WTC11 (cell line): Measurements from ENCODE around the gene GRIPAP1. TPM values are rescaled to one million over a fixed set of nuclear protein-coding genes. Genes with fewer than 3 reads are reported as not detected.

Experiments
- ATAC-seq: fragments of 200-7000 bp; cut with Tn5 transposase; 2 replicates; pipeline ENCODE4 v1.10.0; 2021; ENCODE audit warnings: mild to moderate bottlenecking, moderate library complexity
- CTCF ChIA-PET: fragments of 300-600 bp; sonication (Branson Sonifier 250); formaldehyde crosslinking; loops from one replicate; lab custom pipeline; 2021; ENCODE audit warnings: antibody characterized with exemption; lab: Charles Lee
- POLR2A ChIA-PET: fragments of 350-600 bp; sonication (Branson Sonifier 250); formaldehyde crosslinking; loops from one replicate; lab custom pipeline; 2021; ENCODE audit warnings: antibody characterized with exemption; lab: Charles Lee
- DNase-seq: peaks from one replicate; pipeline ENCODE4 v3.0.0; 2021; ENCODE audit warnings: low spot score
- H3K27ac Mint-ChIP-seq: 2 replicates; pipeline ENCODE4 v1.8.0; 2021; ENCODE audit warnings: mixed read lengths
- H3K27me3 Mint-ChIP-seq: 2 replicates; pipeline ENCODE4 v1.8.0; 2021; ENCODE audit warnings: low read depth, mild to moderate bottlenecking, moderate library complexity, mixed read lengths
- H3K36me3 Mint-ChIP-seq: 2 replicates; pipeline ENCODE4 v1.8.0; 2021; ENCODE audit warnings: mixed read lengths
- H3K4me1 Mint-ChIP-seq: 2 replicates; pipeline ENCODE4 v1.8.0; 2022; ENCODE audit warnings: mixed read lengths
- H3K4me3 Mint-ChIP-seq: 2 replicates; pipeline ENCODE4 v1.8.0; 2021; ENCODE audit warnings: mild to moderate bottlenecking, moderate library complexity, mixed read lengths
- H3K9me3 Mint-ChIP-seq: 2 replicates; pipeline ENCODE4 v1.8.0; 2021; ENCODE audit warnings: mixed read lengths
- AFF4 ChIP-seq: sonication (generic); formaldehyde crosslinking; IDR thresholded peaks from 2 replicates; pipeline ENCODE4 v1.8.1; 2023; ENCODE audit warnings: mild to moderate bottlenecking, missing genetic modification reagents, borderline replicate concordance
- ATF1 ChIP-seq: sonication (generic); formaldehyde crosslinking; IDR thresholded peaks from 2 replicates; pipeline ENCODE4 v1.8.1; 2023; ENCODE audit warnings: mild to moderate bottlenecking, moderate library complexity, missing genetic modification reagents
- ATF3 ChIP-seq: sonication (generic); formaldehyde crosslinking; conservative IDR thresholded peaks from 2 replicates; pipeline ENCODE4 v1.8.1; 2022; ENCODE audit warnings: mild to moderate bottlenecking, missing genetic modification reagents
- CREB1 ChIP-seq: sonication (generic); formaldehyde crosslinking; IDR thresholded peaks from 2 replicates; pipeline ENCODE4 v1.8.0; 2023; ENCODE audit warnings: mild to moderate bottlenecking, missing genetic modification reagents
- CREM ChIP-seq: sonication (generic); formaldehyde crosslinking; IDR thresholded peaks from 2 replicates; pipeline ENCODE4 v1.8.1; 2022; ENCODE audit warnings: mild to moderate bottlenecking, missing genetic modification reagents, moderate library complexity
- CTCF ChIP-seq: fragments of 200-600 bp; IDR thresholded peaks from 2 replicates; pipeline ENCODE4 v1.8.0; 2022; ENCODE audit warnings: antibody characterized with exemption
- ELF4 ChIP-seq: sonication (generic); formaldehyde crosslinking; IDR thresholded peaks from 2 replicates; pipeline ENCODE4 v1.8.1; 2022; ENCODE audit warnings: low read depth, mild to moderate bottlenecking, moderate library complexity, missing genetic modification reagents
- ESRRA ChIP-seq: sonication (generic); formaldehyde crosslinking; IDR thresholded peaks from 2 replicates; pipeline ENCODE4 v1.8.1; 2022; ENCODE audit warnings: mild to moderate bottlenecking, missing genetic modification reagents, borderline replicate concordance
- FOXJ3 ChIP-seq: sonication (generic); formaldehyde crosslinking; IDR thresholded peaks from 2 replicates; pipeline ENCODE4 v1.9.0; 2021; ENCODE audit warnings: missing genetic modification reagents, mild to moderate bottlenecking, borderline replicate concordance
- GABPB1 ChIP-seq: sonication (generic); formaldehyde crosslinking; IDR thresholded peaks from 2 replicates; pipeline ENCODE4 v1.8.1; 2023; ENCODE audit warnings: mild to moderate bottlenecking, missing genetic modification reagents
- JUN ChIP-seq: sonication (generic); formaldehyde crosslinking; IDR thresholded peaks from 2 replicates; pipeline ENCODE4 v1.8.0; 2023; ENCODE audit warnings: mild to moderate bottlenecking, missing genetic modification reagents
- MAX ChIP-seq: sonication (generic); formaldehyde crosslinking; IDR thresholded peaks from 2 replicates; pipeline ENCODE4 v1.8.0; 2022; ENCODE audit warnings: mild to moderate bottlenecking, missing genetic modification reagents
- MYBL2 ChIP-seq: sonication (generic); formaldehyde crosslinking; IDR thresholded peaks from 2 replicates; pipeline ENCODE4 v1.8.1; 2023; ENCODE audit warnings: mild to moderate bottlenecking, moderate library complexity, missing genetic modification reagents
- NFATC4 ChIP-seq: fragments of 250-450 bp; sonication (Bioruptor Pico); IDR thresholded peaks from 2 replicates; pipeline ENCODE4 v1.9.0; 2021; ENCODE audit warnings: mild to moderate bottlenecking
- NFE2L1 ChIP-seq: sonication (generic); formaldehyde crosslinking; IDR thresholded peaks from 2 replicates; pipeline ENCODE4 v1.8.1; 2023; ENCODE audit warnings: missing genetic modification reagents
- RORB ChIP-seq: fragments of 250-450 bp; sonication (Bioruptor Pico); IDR thresholded peaks from 2 replicates; pipeline ENCODE4 v1.9.0; 2021; ENCODE audit warnings: mild to moderate bottlenecking
- SP1 ChIP-seq: sonication (generic); formaldehyde crosslinking; conservative IDR thresholded peaks from 2 replicates; pipeline ENCODE4 v1.8.1; 2022; ENCODE audit warnings: missing genetic modification reagents
- TEAD4 ChIP-seq: sonication (generic); formaldehyde crosslinking; IDR thresholded peaks from 2 replicates; pipeline ENCODE4 v1.8.0; 2022; ENCODE audit warnings: mild to moderate bottlenecking, missing genetic modification reagents
- TP53 ChIP-seq: sonication (generic); formaldehyde crosslinking; IDR thresholded peaks from 2 replicates; pipeline ENCODE4 v1.8.1; 2023; ENCODE audit warnings: mild to moderate bottlenecking, missing genetic modification reagents
- ZNF423 ChIP-seq: fragments of 250-450 bp; sonication (Bioruptor Pico); IDR thresholded peaks from 2 replicates; pipeline ENCODE4 v2.1.2; 2022; ENCODE audit warnings: mild to moderate bottlenecking, moderate library complexity
- ZNF532 ChIP-seq: fragments of 250-450 bp; sonication (Bioruptor Pico); IDR thresholded peaks from 2 replicates; pipeline ENCODE4 v1.9.0; 2021; ENCODE audit warnings: mild to moderate bottlenecking, borderline replicate concordance
- total RNA-seq: library from RNA; stranded (reverse); gene quantifications from 3 replicates; pipeline ENCODE4 v1.2.3, GENCODE V29; 2021
- TF ChIP-seq, protein P1 (sequence below): fragments of 250-450 bp; sonication (Bioruptor Pico); IDR thresholded peaks from 2 replicates; pipeline ENCODE4 v1.9.0; 2021; ENCODE audit warnings: mild to moderate bottlenecking

Gene GRIPAP1
- total RNA-seq, 1 experiment from 2014 or later = 70.7 TPM

DNA sequence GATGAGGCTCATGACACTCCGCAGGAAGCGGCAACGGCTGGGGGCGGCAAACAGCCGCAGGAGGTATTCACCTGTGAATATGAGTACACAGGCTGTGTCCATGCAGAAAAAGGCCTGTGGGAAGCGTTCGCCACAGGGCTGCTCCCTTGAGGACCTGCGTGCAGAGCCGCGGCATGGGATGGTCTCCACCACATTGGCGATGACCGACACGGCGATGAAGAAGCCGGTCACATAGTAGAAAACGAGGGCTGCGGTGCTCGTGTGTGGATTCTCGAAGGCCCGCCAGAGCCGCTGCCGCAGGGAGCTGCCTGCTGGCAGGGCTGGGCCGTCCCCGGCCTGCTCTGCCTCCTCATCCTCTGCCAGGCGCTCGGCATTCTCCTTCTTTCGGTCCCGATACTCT is 32.6 kb downstream of the GRIPAP1 start:
- no peak for TF ChIP-seq CREM (CRISPR knock-in tag)
- TF ChIP-seq ATF1 (CRISPR knock-in tag) = no peak
- TF ChIP-seq NFATC4 = no peak
- TF ChIP-seq CTCF = no peak
- no peak for TF ChIP-seq TP53
- no peak for TF ChIP-seq ELF4 (CRISPR knock-in tag)
- TF ChIP-seq CREB1 (CRISPR knock-in tag) = no peak
- TF ChIP-seq NFE2L1 (CRISPR knock-in tag) = no peak
- TF ChIP-seq AFF4 = no peak
- no peak for TF ChIP-seq FOXJ3
- TF ChIP-seq MYBL2 (CRISPR knock-in tag) = no peak
- TF ChIP-seq TEAD4 (CRISPR knock-in tag) = no peak
- no peak for TF ChIP-seq MAX (CRISPR knock-in tag)
- no peak for TF ChIP-seq ZNF423 (CRISPR knock-in tag)
- no peak for TF ChIP-seq RORB
- TF ChIP-seq SP1 = no peak
- Mint-ChIP-seq H3K4me1 (0 out of 2 replicates have a peak, but pooled peaks cover 4% of the 10 kb centered on the region), H3K27ac (no peak overlapping the region), H3K27me3 (no peaks in the 10 kb centered on the region), H3K36me3 (peaks cover 2% of the 10 kb centered on the region; the same call in 1 of the 2 replicates), H3K9me3 (no peaks in the 10 kb centered on the region), H3K4me3 (no peak overlapping the region)
- DNase-seq = no peak
- ChIA-PET POLR2A (no interaction called here), CTCF (interaction anchor here (1.2 kb wide), 1 partner anchor 71 kb away, joined by 3 read pairs; no protein-coding TSS in a partner anchor)
- no peak for ATAC-seq

GRCh38 chrX:48968377-48968776 is 33.7 kb downstream of the GRIPAP1 start:
- POLR2A ChIA-PET = no interaction called here
- Mint-ChIP-seq H3K27ac (no peak overlapping the region), H3K4me1 (0 out of 2 replicates have a peak, but pooled peaks cover 4% of the 10 kb centered on the region), H3K9me3 (no peaks in the 10 kb centered on the region), H3K27me3 (no peaks in the 10 kb centered on the region), H3K4me3 (no peak overlapping the region), H3K36me3 (peaks cover 3% of the 10 kb centered on the region; the same call in 1 of the 2 replicates)
- DNase-seq (no peak), ATAC-seq (no peak)
- CTCF ChIA-PET = no interaction called here
- no peak for TF ChIP-seq JUN (CRISPR knock-in tag)
- TF ChIP-seq RORB = no peak
- no peak for TF ChIP-seq ESRRA (CRISPR knock-in tag)
- TF ChIP-seq ZNF532 (CRISPR knock-in tag) = no peak
- TF ChIP-seq NFE2L1 (CRISPR knock-in tag) = no peak
- TF ChIP-seq CREB1 (CRISPR knock-in tag) = no peak
- TF ChIP-seq CTCF = no peak
- TF ChIP-seq GABPB1 = no peak
- TF ChIP-seq ATF3 (CRISPR knock-in tag) = no peak
- TF ChIP-seq, protein P1, sequence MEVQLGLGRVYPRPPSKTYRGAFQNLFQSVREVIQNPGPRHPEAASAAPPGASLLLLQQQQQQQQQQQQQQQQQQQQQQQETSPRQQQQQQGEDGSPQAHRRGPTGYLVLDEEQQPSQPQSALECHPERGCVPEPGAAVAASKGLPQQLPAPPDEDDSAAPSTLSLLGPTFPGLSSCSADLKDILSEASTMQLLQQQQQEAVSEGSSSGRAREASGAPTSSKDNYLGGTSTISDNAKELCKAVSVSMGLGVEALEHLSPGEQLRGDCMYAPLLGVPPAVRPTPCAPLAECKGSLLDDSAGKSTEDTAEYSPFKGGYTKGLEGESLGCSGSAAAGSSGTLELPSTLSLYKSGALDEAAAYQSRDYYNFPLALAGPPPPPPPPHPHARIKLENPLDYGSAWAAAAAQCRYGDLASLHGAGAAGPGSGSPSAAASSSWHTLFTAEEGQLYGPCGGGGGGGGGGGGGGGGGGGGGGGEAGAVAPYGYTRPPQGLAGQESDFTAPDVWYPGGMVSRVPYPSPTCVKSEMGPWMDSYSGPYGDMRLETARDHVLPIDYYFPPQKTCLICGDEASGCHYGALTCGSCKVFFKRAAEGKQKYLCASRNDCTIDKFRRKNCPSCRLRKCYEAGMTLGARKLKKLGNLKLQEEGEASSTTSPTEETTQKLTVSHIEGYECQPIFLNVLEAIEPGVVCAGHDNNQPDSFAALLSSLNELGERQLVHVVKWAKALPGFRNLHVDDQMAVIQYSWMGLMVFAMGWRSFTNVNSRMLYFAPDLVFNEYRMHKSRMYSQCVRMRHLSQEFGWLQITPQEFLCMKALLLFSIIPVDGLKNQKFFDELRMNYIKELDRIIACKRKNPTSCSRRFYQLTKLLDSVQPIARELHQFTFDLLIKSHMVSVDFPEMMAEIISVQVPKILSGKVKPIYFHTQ = no peak
